B cell (primary cell): ENCODE measurements around the gene METTL8. TPM values are rescaled to one million over a fixed set of nuclear protein-coding genes. Genes with fewer than 3 reads are reported as not detected.

Source experiments
- ATAC-seq: fragments of 200-7000 bp; cut with Tn5 transposase; one replicate; pipeline ENCODE4 v1.10.0; 2021; ENCODE audit warnings: low read depth, mild to moderate bottlenecking, moderate number of reproducible peaks, moderate library complexity
- CTCF ChIA-PET: fragments of 350-600 bp; sonication (Branson Sonifier 250); formaldehyde crosslinking; loops from one replicate; lab custom pipeline; 2021; ENCODE audit warnings: antibody characterized with exemption, inconsistent platforms; lab: Charles Lee
- POLR2A ChIA-PET: fragments of 350-600 bp; sonication (Branson Sonifier 250); formaldehyde crosslinking; loops from one replicate; lab custom pipeline; 2021; ENCODE audit warnings: antibody characterized with exemption; lab: Charles Lee
- DNase-seq: peaks from one replicate; pipeline ENCODE4 v3.0.0; 2013
- H2AFZ ChIP-seq: 2 replicates; pipeline ENCODE4 v1.6.1; 2012; ENCODE audit warnings: mild to moderate bottlenecking, low read depth, low read length; ENCODE audit not compliant: insufficient read depth, poor library complexity, severe bottlenecking
- H3K27ac ChIP-seq, 2 donors: 1 replicate in 1 of 2; 2 replicates in 1 of 2; pipeline ENCODE4 v1.5.1; 2012 to 2013; ENCODE audit warnings: low read length in 2 of 2, mild to moderate bottlenecking in 2 of 2, moderate library complexity in 1 of 2
- H3K27me3 ChIP-seq, 4 experiments: fragments of 200-600 bp in 1 of 4; sonication (generic) in 1 of 4; replicated peaks in 1 of 4; 1 replicate in 2 of 4; 2 replicates in 2 of 4; pipeline versions ENCODE4 v1.6.1 to v1.7.0; 2013 to 2016; ENCODE audit warnings: low read length in 3 of 4, mild to moderate bottlenecking in 2 of 4, mixed read lengths in 1 of 4, moderate library complexity in 1 of 4; ENCODE audit not compliant: insufficient read depth in 4 of 4, control insufficient read depth in 3 of 4; ENCODE audit errors: control extremely low read depth in 1 of 4
- H3K36me3 ChIP-seq, 2 experiments: replicated peaks in 1 of 2; 1 replicate in 1 of 2; 2 replicates in 1 of 2; pipeline versions ENCODE4 v1.6.1 to v1.7.1; 2013; ENCODE audit warnings: low read length in 1 of 2; ENCODE audit not compliant: insufficient read depth in 2 of 2, control insufficient read depth in 1 of 2; ENCODE audit errors: control extremely low read depth in 1 of 2, extremely low read depth in 1 of 2
- H3K4me1 ChIP-seq, 2 donors: fragments of 200-600 bp in 1 of 2; sonication (generic) in 1 of 2; 1 replicate in 1 of 2; 2 replicates in 1 of 2; pipeline versions ENCODE4 v1.5.1 to v1.6.1; 2013 to 2017; ENCODE audit warnings: low read length in 2 of 2; ENCODE audit not compliant: control insufficient read depth in 2 of 2, insufficient read depth in 2 of 2
- H3K4me2 ChIP-seq: replicated peaks from 2 replicates; pipeline ENCODE3; 2012; ENCODE audit warnings: mild to moderate bottlenecking, low read depth, low read length; ENCODE audit not compliant: poor library complexity, severe bottlenecking
- H3K4me3 ChIP-seq, 5 experiments: fragments of 200-600 bp in 1 of 5; sonication (generic) in 1 of 5; 1 replicate in 3 of 5; 2 replicates in 2 of 5; pipeline versions ENCODE4 v1.5.1 to v1.7.0; 2011 to 2016; ENCODE audit warnings: low read length in 4 of 5, mild to moderate bottlenecking in 4 of 5, low read depth in 2 of 5, control low read depth in 1 of 5, moderate library complexity in 1 of 5; ENCODE audit not compliant: insufficient read depth in 1 of 5; ENCODE audit errors: control extremely low read depth in 1 of 5, extremely low read depth in 1 of 5
- H3K79me2 ChIP-seq: fragments of 200-600 bp; sonication (generic); one replicate; pipeline ENCODE4 v1.6.0; 2016; ENCODE audit warnings: low read length; ENCODE audit not compliant: control insufficient read depth, insufficient read depth
- H3K9ac ChIP-seq: fragments of 200-600 bp; sonication (generic); 2 replicates; pipeline ENCODE4 v1.6.1; 2017; ENCODE audit warnings: mild to moderate bottlenecking, low read length, moderate library complexity
- H3K9me3 ChIP-seq, 3 donors: one replicate each; pipeline versions ENCODE4 v1.6.1 to v1.7.1; 2013; ENCODE audit warnings: low read length in 2 of 3; ENCODE audit not compliant: control insufficient read depth in 2 of 3, insufficient read depth in 1 of 3; ENCODE audit errors: control extremely low read depth in 1 of 3
- H4K20me1 ChIP-seq: 2 replicates; pipeline ENCODE4 v1.6.0; 2012; ENCODE audit warnings: mild to moderate bottlenecking, low read length; ENCODE audit not compliant: insufficient read depth, control insufficient read depth, poor library complexity, severe bottlenecking
- H3K27ac Mint-ChIP-seq: one replicate; pipeline ENCODE4 v1.8.0; 2021; ENCODE audit warnings: mixed read lengths
- H3K27me3 Mint-ChIP-seq: one replicate; pipeline ENCODE4 v1.8.0; 2021; ENCODE audit warnings: mixed read lengths
- H3K4me1 Mint-ChIP-seq: one replicate; pipeline ENCODE4 v1.8.0; 2021; ENCODE audit warnings: mixed read lengths
- H3K4me3 Mint-ChIP-seq: one replicate; pipeline ENCODE4 v1.8.0; 2021; ENCODE audit warnings: mixed read lengths
- H3K9me3 Mint-ChIP-seq: one replicate; pipeline ENCODE4 v1.8.0; 2022; ENCODE audit warnings: mixed read lengths; ENCODE audit not compliant: insufficient read depth
- EZH2 ChIP-seq: IDR thresholded peaks from 2 replicates; pipeline ENCODE4 v1.6.1; 2012; ENCODE audit warnings: borderline replicate concordance, low read depth, mild to moderate bottlenecking, moderate library complexity, low read length; ENCODE audit not compliant: insufficient read depth, poor library complexity, severe bottlenecking
- WGBS: methylation state at CpG from one replicate; pipeline ENCODE4 v1.1.5; 2013; ENCODE audit warnings: missing lambda C conversion rate; ENCODE audit not compliant: insufficient coverage; 5-methylcytosine and 5-hydroxymethylcytosine counted together
- intact Hi-C: fragments of 100-400 bp; cut with micrococcal nuclease; formaldehyde crosslinking; loops from one replicate; pipeline ENCODE4 v1.10.0; 2022
- polyA plus RNA-seq: library from polyadenylated mRNA; depleted of rRNA; stranded (reverse); fragments of >200 nt; gene quantifications from 2 replicates; pipeline ENCODE4 v1.2.3, GENCODE V29; 2012
- total RNA-seq, 2 donors: library from RNA; stranded (reverse); fragments of 120-200 nt in 1 of 2; gene quantifications; 1 replicate in 1 of 2; 2 replicates in 1 of 2; pipeline versions ENCODE4 v1.2.3 to v1.2.4, GENCODE V29; 2013 to 2022
- TF ChIP-seq, protein P1 (sequence below): fragments of 200-600 bp; IDR thresholded peaks from one replicate; pipeline ENCODE4 v1.8.0; 2022; ENCODE audit warnings: antibody characterized with exemption, mild to moderate bottlenecking

METTL8 gene
- total and polyA plus RNA-seq, 2 donors (not counting 1 experiment from before 2014, with no cell fraction given), result 20.8 to 57.8 TPM

DNA sequence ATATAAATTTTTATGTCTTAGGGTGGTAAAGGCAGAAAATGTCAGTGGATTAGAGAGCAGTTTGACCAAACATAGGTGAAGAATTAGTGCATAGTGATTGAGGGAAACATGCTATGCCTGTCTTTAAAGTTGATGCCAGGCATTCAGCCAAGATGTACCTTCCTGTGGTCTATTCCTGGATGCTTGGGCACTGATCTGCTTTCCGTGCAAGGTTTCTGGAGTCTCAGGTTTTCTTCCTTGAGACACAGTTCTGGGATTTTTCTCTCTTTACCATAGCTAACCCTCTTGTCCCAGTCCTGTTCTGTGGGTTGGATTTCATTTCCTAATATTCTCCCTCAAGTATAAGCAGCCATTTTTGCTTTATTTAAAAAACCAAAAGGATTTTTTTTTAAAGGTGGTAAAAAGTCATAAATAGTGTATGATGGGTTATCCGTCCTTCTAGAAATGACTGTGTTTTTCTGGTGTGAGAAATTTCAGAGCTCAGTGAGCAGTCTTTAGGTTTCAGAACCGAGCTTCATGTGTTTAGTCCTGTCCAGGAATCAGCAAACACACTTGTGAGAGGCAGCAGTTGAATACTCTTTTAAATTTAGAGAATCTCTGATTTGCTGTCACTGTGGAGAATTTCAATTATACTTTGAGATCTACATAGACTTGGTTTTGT lies 45.5 kb upstream of the METTL8 start:
- Histone ChIP-seq H3K4me1 (no peaks in the 10 kb centered on the region), H3K9me3 (no peaks in the 10 kb centered on the region), H3K9ac (no peak overlapping the region), H3K4me3 (no peak overlapping the region), H3K27me3 (no peaks in the 10 kb centered on the region), H3K79me2 (no peaks in the 10 kb centered on the region), H3K4me2 (no peak overlapping the region), H3K27ac (no peak overlapping the region), H4K20me1 (no peaks in the 10 kb centered on the region), H3K36me3 (peaks cover 3 to 65% of the 10 kb centered on the region in 2 experiments), H2AFZ (no peak overlapping the region)
- TF ChIP-seq, protein P1, sequence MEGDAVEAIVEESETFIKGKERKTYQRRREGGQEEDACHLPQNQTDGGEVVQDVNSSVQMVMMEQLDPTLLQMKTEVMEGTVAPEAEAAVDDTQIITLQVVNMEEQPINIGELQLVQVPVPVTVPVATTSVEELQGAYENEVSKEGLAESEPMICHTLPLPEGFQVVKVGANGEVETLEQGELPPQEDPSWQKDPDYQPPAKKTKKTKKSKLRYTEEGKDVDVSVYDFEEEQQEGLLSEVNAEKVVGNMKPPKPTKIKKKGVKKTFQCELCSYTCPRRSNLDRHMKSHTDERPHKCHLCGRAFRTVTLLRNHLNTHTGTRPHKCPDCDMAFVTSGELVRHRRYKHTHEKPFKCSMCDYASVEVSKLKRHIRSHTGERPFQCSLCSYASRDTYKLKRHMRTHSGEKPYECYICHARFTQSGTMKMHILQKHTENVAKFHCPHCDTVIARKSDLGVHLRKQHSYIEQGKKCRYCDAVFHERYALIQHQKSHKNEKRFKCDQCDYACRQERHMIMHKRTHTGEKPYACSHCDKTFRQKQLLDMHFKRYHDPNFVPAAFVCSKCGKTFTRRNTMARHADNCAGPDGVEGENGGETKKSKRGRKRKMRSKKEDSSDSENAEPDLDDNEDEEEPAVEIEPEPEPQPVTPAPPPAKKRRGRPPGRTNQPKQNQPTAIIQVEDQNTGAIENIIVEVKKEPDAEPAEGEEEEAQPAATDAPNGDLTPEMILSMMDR, result no peak
- ChIA-PET CTCF (interaction anchor here (0.6 kb wide), 1 partner anchor 383 kb away, joined by 3 read pairs; no protein-coding TSS in a partner anchor), POLR2A (no interaction called here)
- Mint-ChIP-seq H3K27ac (no peak overlapping the region), H3K9me3 (no peaks in the 10 kb centered on the region), H3K4me3 (no peak overlapping the region), H3K27me3 (no peaks in the 10 kb centered on the region), H3K4me1 (no peaks in the 10 kb centered on the region)
- no peak for DNase-seq
- 90% methylated on average over 2 of the region's 3 CpGs for WGBS
- intact Hi-C loops, result no loop called here
- no peak for ATAC-seq

DNA sequence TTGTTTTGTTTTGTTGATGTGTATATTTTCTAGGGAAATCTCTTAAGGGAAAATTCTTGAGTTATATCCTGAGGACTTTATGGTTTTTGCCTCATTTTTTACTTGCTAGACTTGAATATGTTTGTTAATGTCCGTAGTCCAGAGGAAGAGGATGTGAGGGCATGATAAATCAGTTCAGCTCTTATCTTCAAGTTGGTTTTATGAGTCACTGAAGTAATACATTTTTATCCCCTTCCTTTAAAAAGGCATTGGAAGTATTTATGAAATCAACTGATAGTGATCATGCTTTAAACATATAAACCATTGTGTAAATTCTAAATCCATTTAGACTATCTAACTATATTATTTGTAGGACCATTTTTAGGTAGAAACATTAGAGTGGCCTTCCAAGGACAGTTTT lies 44.6 kb upstream of the METTL8 start:
- Histone ChIP-seq H3K9ac (no peak overlapping the region), H3K27me3 (no peaks in the 10 kb centered on the region), H3K4me2 (no peak overlapping the region), H3K27ac (no peak overlapping the region), H4K20me1 (no peaks in the 10 kb centered on the region), H2AFZ (no peak overlapping the region), H3K9me3 (no peaks in the 10 kb centered on the region), H3K4me3 (no peak overlapping the region), H3K4me1 (no peaks in the 10 kb centered on the region), H3K36me3 (peaks cover 3 to 68% of the 10 kb centered on the region in 2 experiments), H3K79me2 (no peaks in the 10 kb centered on the region)
- ChIA-PET POLR2A (no interaction called here), CTCF (no interaction called here)
- Mint-ChIP-seq H3K9me3 (no peaks in the 10 kb centered on the region), H3K4me3 (no peak overlapping the region), H3K4me1 (no peaks in the 10 kb centered on the region), H3K27ac (no peak overlapping the region), H3K27me3 (no peaks in the 10 kb centered on the region)
- no CpG with 5 or more reads among the region's 1 CpG for WGBS
- ATAC-seq, result no peak
- TF ChIP-seq, protein P1, result no peak
- TF ChIP-seq EZH2, result no peak
- intact Hi-C loops, result no loop called here
- no peak for DNase-seq
